IMR-90 (cell line): ENCODE data around the gene GBF1. TPM values are rescaled to one million over a fixed set of nuclear protein-coding genes. Genes with fewer than 3 reads are reported as not detected.

Experiments used
- ATAC-seq: fragments of 200-7000 bp; cut with Tn5 transposase; 2 replicates; pipeline ENCODE4 v1.9.1; 2020; ENCODE audit warnings: low read depth, mild to moderate bottlenecking, moderate library complexity
- BruUV-seq: library from RNA; stranded (reverse); fragments of 400-500 nt; replicated peaks from 2 replicates; lab custom pipeline; 2021; lab: Mats Ljungman, UMichigan
- CTCF ChIA-PET: fragments of 300-600 bp; formaldehyde crosslinking; extraction: SDS; loops from one replicate; lab custom pipeline; 2021; ENCODE audit warnings: antibody characterized with exemption; lab: Yijun Ruan, JAX
- POLR2A ChIA-PET: fragments of 300-600 bp; sonication (Branson Sonifier 250); formaldehyde crosslinking; loops from one replicate; lab custom pipeline; 2022; ENCODE audit warnings: antibody characterized with exemption; ENCODE audit not compliant: unreplicated experiment; lab: Charles Lee
- DNase-seq: peaks from one replicate; pipeline ENCODE4 v3.0.0; 2013
- H2AFZ ChIP-seq: replicated peaks from 2 replicates; pipeline ENCODE3; 2013; ENCODE audit warnings: low read length, mild to moderate bottlenecking; ENCODE audit not compliant: poor library complexity
- H2AK5ac ChIP-seq: 2 replicates; pipeline ENCODE4 v1.6.1; 2013; ENCODE audit warnings: low read depth, low read length, inconsistent platforms
- H2AK9ac ChIP-seq: replicated peaks from 2 replicates; pipeline ENCODE3; 2013; ENCODE audit warnings: mild to moderate bottlenecking, low read depth, low read length, moderate library complexity; ENCODE audit not compliant: poor library complexity
- H2BK120ac ChIP-seq: 2 replicates; pipeline ENCODE4 v1.6.1; 2013; ENCODE audit warnings: low read depth, low read length, inconsistent platforms
- H2BK15ac ChIP-seq: 3 replicates; pipeline ENCODE4 v1.6.1; 2013; ENCODE audit warnings: low read depth, low read length, inconsistent platforms
- H2BK20ac ChIP-seq: 2 replicates; pipeline ENCODE4 v1.6.1; 2013; ENCODE audit warnings: low read depth, mild to moderate bottlenecking, inconsistent platforms, low read length, moderate library complexity
- H2BK5ac ChIP-seq: 2 replicates; pipeline ENCODE4 v1.6.1; 2013; ENCODE audit warnings: mild to moderate bottlenecking, low read depth, low read length, inconsistent platforms; ENCODE audit not compliant: poor library complexity, severe bottlenecking
- H3K14ac ChIP-seq: replicated peaks from 2 replicates; pipeline ENCODE4 v1.6.1; 2013; ENCODE audit warnings: low read depth, low read length, inconsistent platforms
- H3K18ac ChIP-seq: 2 replicates; pipeline ENCODE4 v1.6.1; 2013; ENCODE audit warnings: low read depth, low read length, control low read depth
- H3K23ac ChIP-seq: 2 replicates; pipeline ENCODE4 v1.6.1; 2013; ENCODE audit warnings: low read depth, low read length, inconsistent platforms
- H3K27ac ChIP-seq: 2 replicates; pipeline ENCODE4 v1.5.1; 2013; ENCODE audit warnings: mild to moderate bottlenecking, control low read depth, low read length; ENCODE audit not compliant: insufficient read depth
- H3K27me3 ChIP-seq: 2 replicates; pipeline ENCODE4 v1.6.1; 2013; ENCODE audit warnings: low read length; ENCODE audit not compliant: control insufficient read depth, insufficient read depth
- H3K36me3 ChIP-seq: 2 replicates; pipeline ENCODE4 v1.6.1; 2013; ENCODE audit warnings: low read length, mixed read lengths; ENCODE audit not compliant: control insufficient read depth, insufficient read depth
- H3K4ac ChIP-seq: 2 replicates; pipeline ENCODE4 v1.6.1; 2013; ENCODE audit warnings: low read depth, low read length, inconsistent platforms
- H3K4me1 ChIP-seq: 2 replicates; pipeline ENCODE4 v1.6.1; 2013; ENCODE audit warnings: low read length, mixed read lengths; ENCODE audit not compliant: control insufficient read depth, insufficient read depth
- H3K4me2 ChIP-seq: 2 replicates; pipeline ENCODE4 v1.6.1; 2013; ENCODE audit warnings: low read depth, mild to moderate bottlenecking, control low read depth, low read length, moderate library complexity
- H3K4me3 ChIP-seq: 2 replicates; pipeline ENCODE4 v1.5.1; 2013; ENCODE audit warnings: low read depth, mild to moderate bottlenecking, control low read depth, low read length, moderate library complexity; ENCODE audit not compliant: insufficient read depth
- H3K56ac ChIP-seq: 2 replicates; pipeline ENCODE4 v1.6.1; 2013; ENCODE audit warnings: low read length, inconsistent platforms; ENCODE audit not compliant: insufficient read depth; ENCODE audit errors: extremely low read depth
- H3K79me1 ChIP-seq, 2 experiments: 2 replicates each; pipeline ENCODE4 v1.6.1; 2013; ENCODE audit warnings: low read length in 2 of 2, inconsistent platforms in 1 of 2, low read depth in 1 of 2
- H3K9ac ChIP-seq: 2 replicates; pipeline ENCODE4 v1.6.1; 2013; ENCODE audit warnings: low read depth, low read length, control low read depth
- H3K9me1 ChIP-seq: 2 replicates; pipeline ENCODE4 v1.6.1; 2013; ENCODE audit warnings: low read length, inconsistent platforms; ENCODE audit not compliant: insufficient read depth
- H3K9me3 ChIP-seq: 2 replicates; pipeline ENCODE4 v1.6.1; 2013; ENCODE audit warnings: low read length; ENCODE audit not compliant: control insufficient read depth, insufficient read depth
- H4K20me1 ChIP-seq: 2 replicates; pipeline ENCODE4 v1.6.1; 2013; ENCODE audit warnings: low read length, inconsistent platforms; ENCODE audit not compliant: insufficient read depth
- H4K5ac ChIP-seq: 2 replicates; pipeline ENCODE4 v1.6.1; 2013; ENCODE audit warnings: mild to moderate bottlenecking, low read depth, low read length, control low read depth
- H4K8ac ChIP-seq, 2 experiments: 2 replicates each; pipeline ENCODE4 v1.6.1; 2013; ENCODE audit warnings: low read depth in 2 of 2, low read length in 2 of 2, control low read depth in 1 of 2, inconsistent platforms in 1 of 2
- H4K91ac ChIP-seq: 2 replicates; pipeline ENCODE4 v1.6.1; 2013; ENCODE audit warnings: low read depth, low read length, inconsistent platforms; ENCODE audit not compliant: insufficient read depth
- BHLHE40 ChIP-seq: fragments of 150-350 bp; IDR thresholded peaks from 2 replicates; pipeline ENCODE4 v1.6.1; 2016; ENCODE audit warnings: mild to moderate bottlenecking, low read depth, low read length
- CEBPB ChIP-seq: IDR thresholded peaks from 2 replicates; pipeline ENCODE4 v1.6.1; 2012; ENCODE audit warnings: low read depth, low read length, improper control_type of control experiment
- CTCF ChIP-seq: conservative IDR thresholded peaks from 2 replicates; pipeline ENCODE4 v1.5.1; 2012; ENCODE audit warnings: mild to moderate bottlenecking, low read depth, low read length, improper control_type of control experiment
- ELK1 ChIP-seq: fragments of 150-350 bp; IDR thresholded peaks from 2 replicates; pipeline ENCODE4 v1.6.1; 2016; ENCODE audit warnings: low read depth, mild to moderate bottlenecking, low read length, moderate library complexity, borderline replicate concordance
- FOS ChIP-seq: fragments of 150-350 bp; IDR thresholded peaks from 2 replicates; pipeline ENCODE4 v1.6.1; 2016; ENCODE audit warnings: low read depth, low read length
- MAFK ChIP-seq: IDR thresholded peaks from 2 replicates; pipeline ENCODE4 v1.6.1; 2012; ENCODE audit warnings: low read depth, low read length, improper control_type of control experiment
- MAZ ChIP-seq: IDR thresholded peaks from 2 replicates; pipeline ENCODE4 v1.6.1; 2012; ENCODE audit warnings: low read depth, mild to moderate bottlenecking, low read length, improper control_type of control experiment, moderate library complexity, borderline replicate concordance
- MXI1 ChIP-seq: IDR thresholded peaks from 2 replicates; pipeline ENCODE4 v1.6.1; 2012; ENCODE audit warnings: low read depth, mild to moderate bottlenecking, low read length, moderate library complexity, borderline replicate concordance
- NFE2L2 ChIP-seq: fragments of 150-350 bp; IDR thresholded peaks from 2 replicates; pipeline ENCODE4 v1.6.1; 2016; ENCODE audit warnings: low read depth, mild to moderate bottlenecking, low read length
- POLR2A ChIP-seq: IDR thresholded peaks from 2 replicates; pipeline ENCODE4 v1.6.1; 2012; ENCODE audit warnings: mild to moderate bottlenecking, low read depth, low read length
- RAD21 ChIP-seq: IDR thresholded peaks from 2 replicates; pipeline ENCODE4 v1.6.1; 2012; ENCODE audit warnings: low read length, improper control_type of control experiment
- RCOR1 ChIP-seq: IDR thresholded peaks from 2 replicates; pipeline ENCODE4 v1.6.1; 2012; ENCODE audit warnings: mild to moderate bottlenecking, low read length, improper control_type of control experiment; ENCODE audit not compliant: insufficient replicate concordance
- RFX5 ChIP-seq: IDR thresholded peaks from 2 replicates; pipeline ENCODE4 v1.8.0; 2012; ENCODE audit warnings: low read depth, mild to moderate bottlenecking, low read length, moderate library complexity
- SMC3 ChIP-seq: fragments of 150-350 bp; IDR thresholded peaks from 2 replicates; pipeline ENCODE4 v1.6.1; 2016; ENCODE audit warnings: low read depth, mild to moderate bottlenecking, antibody characterized with exemption, low read length, moderate library complexity
- USF2 ChIP-seq: fragments of 150-350 bp; IDR thresholded peaks from 2 replicates; pipeline ENCODE4 v1.6.1; 2017; ENCODE audit warnings: mild to moderate bottlenecking, antibody characterized with exemption, low read length, low read depth
- WGBS, 2 experiments: methylation state at CpG; one replicate each; pipeline versions ENCODE4 v1.1.5 to v1.1.7; 2013; ENCODE audit warnings: missing lambda C conversion rate in 2 of 2; ENCODE audit not compliant: insufficient read length in 1 of 2; ENCODE audit errors: extremely low coverage in 2 of 2; 5-methylcytosine and 5-hydroxymethylcytosine counted together
- dilution Hi-C: fragments of 300-500 bp; cut with HindIII; formaldehyde crosslinking; loops from one replicate; pipeline ENCODE4 v1.14.3; 2018; ENCODE audit warnings: low sequenced_read_pairs; ENCODE audit not compliant: unreplicated experiment
- in situ Hi-C: fragments of 300-500 bp; cut with MboI; formaldehyde crosslinking; loops from 3 replicates; pipeline ENCODE4 v1.14.3; 2019; ENCODE audit warnings: low sequenced_read_pairs, inconsistent platforms, mixed read lengths
- intact Hi-C: fragments of 100-400 bp; cut with micrococcal nuclease; formaldehyde crosslinking; loops from 2 replicates; pipeline ENCODE4 v1.10.0; 2022
- polyA plus RNA-seq, 3 experiments: library from polyadenylated mRNA; depleted of rRNA; stranded (reverse); fragments of >200 nt; gene quantifications; 2 replicates each; pipeline ENCODE4 v1.2.3, GENCODE V29; 2012; ENCODE audit warnings: low replicate concordance in 1 of 3
- total RNA-seq: library from RNA; depleted of rRNA; stranded (reverse); fragments of >200 nt; gene quantifications from 2 replicates; pipeline ENCODE4 v1.2.3, GENCODE V29; 2012

The GBF1 gene
- total and polyA plus RNA-seq, 2 of the 4 experiments (the other 2 are of a cell fraction): 38.7 to 40.1 TPM

GRCh38 chr10:102371295-102371694 is 126.0 kb downstream of the GBF1 start:
- no peak overlapping the region for H3K4me2 ChIP-seq
- no peak for TF ChIP-seq POLR2A
- no peak for TF ChIP-seq MXI1
- no peak for TF ChIP-seq RCOR1
- TF ChIP-seq CEBPB: no peak
- TF ChIP-seq MAFK: no peak
- TF ChIP-seq RAD21: no peak
- no peak for TF ChIP-seq CTCF
- no peak for TF ChIP-seq USF2
- no peak for TF ChIP-seq ELK1
- TF ChIP-seq SMC3: no peak
- TF ChIP-seq MAZ: no peak
- no peak for TF ChIP-seq FOS
- TF ChIP-seq NFE2L2: no peak
- TF ChIP-seq BHLHE40: no peak
- TF ChIP-seq RFX5: no peak
- H2BK15ac ChIP-seq: no peak overlapping the region
- H4K8ac ChIP-seq: no peak overlapping the region
- peaks cover 72% of the 10 kb centered on the region for H3K36me3 ChIP-seq
- no peak overlapping the region for H2AK9ac ChIP-seq
- H3K4ac ChIP-seq: no peak overlapping the region
- no peak overlapping the region for H2BK5ac ChIP-seq
- in situ Hi-C loops (no loop called here), dilution Hi-C loops (no loop called here), intact Hi-C loops (no loop called here)
- H3K79me1 ChIP-seq: peaks cover 7 to 11% of the 10 kb centered on the region in 2 experiments; a peak in 1 of 4 replicates
- no peak overlapping the region for H3K14ac ChIP-seq
- no peak overlapping the region for H2AK5ac ChIP-seq
- peaks cover 3% of the 10 kb centered on the region for H3K9me1 ChIP-seq
- POLR2A ChIA-PET: no interaction called here
- H3K18ac ChIP-seq: no peak overlapping the region
- BruUV-seq: no TSS peak
- H3K27me3 ChIP-seq: no peaks in the 10 kb centered on the region
- no peak overlapping the region for H4K91ac ChIP-seq
- H3K27ac ChIP-seq: no peak overlapping the region
- H3K23ac ChIP-seq: no peak overlapping the region
- H4K5ac ChIP-seq: no peak overlapping the region
- no peaks in the 10 kb centered on the region for H3K9me3 ChIP-seq
- H3K9ac ChIP-seq: no peak overlapping the region
- H4K20me1 ChIP-seq: no peaks in the 10 kb centered on the region
- DNase-seq (no peak), ATAC-seq (no peak)
- H2AFZ ChIP-seq: no peak overlapping the region
- 100% methylated on average over 1 of the region's 2 CpGs; no CpG with 5 or more reads in 1 of the 2 experiments for WGBS, 2 experiments
- H3K4me3 ChIP-seq: no peak overlapping the region
- CTCF ChIA-PET: interaction anchor here (1.3 kb wide), 1 partner anchor 20 kb away, joined by 3 read pairs; no protein-coding TSS in a partner anchor
- no peak overlapping the region for H3K56ac ChIP-seq
- no peaks in the 10 kb centered on the region for H3K4me1 ChIP-seq
- no peak overlapping the region for H2BK120ac ChIP-seq
- H2BK20ac ChIP-seq: no peak overlapping the region
